Smooth muscle cell of the umbilical artery (primary cell): ENCODE results near the gene MMP19. TPM values are rescaled to one million over a fixed set of nuclear protein-coding genes. Genes with fewer than 3 reads are reported as not detected.

Experiments used
- total RNA-seq: library from RNA; depleted of rRNA; stranded (reverse); fragments of >200 nt; gene quantifications from 2 replicates; pipeline ENCODE4 v1.2.3, GENCODE V29; 2014

MMP19 gene, protein sequence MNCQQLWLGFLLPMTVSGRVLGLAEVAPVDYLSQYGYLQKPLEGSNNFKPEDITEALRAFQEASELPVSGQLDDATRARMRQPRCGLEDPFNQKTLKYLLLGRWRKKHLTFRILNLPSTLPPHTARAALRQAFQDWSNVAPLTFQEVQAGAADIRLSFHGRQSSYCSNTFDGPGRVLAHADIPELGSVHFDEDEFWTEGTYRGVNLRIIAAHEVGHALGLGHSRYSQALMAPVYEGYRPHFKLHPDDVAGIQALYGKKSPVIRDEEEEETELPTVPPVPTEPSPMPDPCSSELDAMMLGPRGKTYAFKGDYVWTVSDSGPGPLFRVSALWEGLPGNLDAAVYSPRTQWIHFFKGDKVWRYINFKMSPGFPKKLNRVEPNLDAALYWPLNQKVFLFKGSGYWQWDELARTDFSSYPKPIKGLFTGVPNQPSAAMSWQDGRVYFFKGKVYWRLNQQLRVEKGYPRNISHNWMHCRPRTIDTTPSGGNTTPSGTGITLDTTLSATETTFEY
- total RNA-seq: 5.6 and 7.4 TPM in 2 replicates

DNA sequence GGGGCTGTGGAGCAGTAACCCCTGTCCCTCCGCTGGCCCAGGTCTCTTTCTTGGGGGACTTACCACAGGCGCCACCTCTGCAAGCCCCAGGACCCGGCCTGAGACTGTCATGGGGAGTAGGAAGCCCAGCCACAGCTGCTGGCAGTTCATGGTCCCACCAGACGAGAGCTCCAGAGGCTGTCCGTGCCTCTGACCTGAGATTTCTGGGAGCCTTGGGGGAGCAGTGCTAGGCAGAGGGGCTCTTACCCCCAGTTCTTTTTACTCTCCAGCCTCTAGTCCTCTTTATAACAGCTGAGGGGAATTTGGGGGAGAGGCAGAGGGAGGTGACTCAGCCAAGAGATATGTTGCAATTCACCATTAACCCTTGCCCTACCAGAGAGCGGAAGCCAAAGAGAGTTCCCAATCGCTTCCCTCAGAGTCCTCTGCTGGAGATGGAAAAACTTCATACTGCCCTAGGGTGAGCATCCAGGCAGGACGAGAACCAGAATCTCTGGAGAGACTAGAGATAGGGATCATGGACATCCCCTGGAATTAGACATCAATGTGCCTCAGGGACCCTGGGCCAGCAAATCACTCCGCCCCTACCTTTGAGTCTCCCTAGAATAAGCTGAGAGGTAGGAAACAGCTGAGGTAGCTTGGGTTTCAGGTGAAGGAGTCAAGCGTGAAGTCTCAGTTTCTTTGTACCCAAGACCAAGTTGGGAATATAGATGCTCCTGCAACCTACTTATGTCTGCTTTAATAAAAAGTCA is at the start of gene MMP19:
TSS of gene MMP19 (minus strand) at position 256 of the 749 bp plus-strand sequence. CDS start at position 150, 106 bp downstream.

DNA sequence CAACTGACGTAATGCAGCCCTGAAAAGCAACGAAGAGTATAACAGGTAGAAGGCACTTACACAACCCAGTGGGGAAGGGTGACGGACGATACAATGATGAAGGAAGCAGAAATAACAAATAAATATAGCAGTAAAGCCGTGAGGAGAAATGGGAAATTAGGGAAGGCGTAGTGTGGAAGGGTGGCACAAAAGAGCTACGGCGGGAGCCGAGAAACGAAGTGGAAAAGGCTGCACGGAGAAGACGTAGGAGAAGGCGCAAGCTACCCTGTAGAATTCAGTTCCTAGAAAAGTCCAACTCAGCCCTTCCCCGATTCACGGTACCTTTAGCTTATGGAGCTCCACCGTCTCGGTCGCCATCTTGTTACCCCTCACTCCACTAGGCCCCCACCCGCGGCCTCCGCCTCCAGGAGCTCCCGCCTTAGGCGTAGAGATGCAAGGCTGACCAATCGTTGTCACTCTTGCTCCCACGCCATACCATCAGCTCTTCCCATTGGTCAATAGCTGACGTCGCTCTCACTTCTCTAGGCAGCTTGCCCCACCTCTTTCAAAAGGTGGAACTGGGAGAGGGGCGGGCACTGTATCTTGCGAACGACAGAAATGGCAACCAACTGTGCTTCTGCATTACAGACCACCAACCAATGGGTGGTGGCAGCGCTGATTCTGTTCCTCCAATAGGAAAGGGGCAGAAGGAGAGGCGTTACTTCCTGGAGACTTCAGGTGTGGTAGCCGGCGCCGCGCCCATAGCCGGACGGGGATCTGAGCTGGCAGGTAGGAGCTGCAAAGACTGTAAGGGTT is 25.2 kb downstream of the MMP19 start, which contains the start of the genes ORMDL2 and SARNP:
TSS of gene ORMDL2 (plus strand) at position 697 of the 795 bp plus-strand sequence. CDS start 959 bp downstream, outside the sequence.
TSS of gene SARNP (minus strand) at position 380 of the 795 bp plus-strand sequence. CDS start at position 357, 23 bp downstream.

Other genes starting within 250 kb of the MMP19 start
- gene OR10P1, start 206.0 kb downstream of the MMP19 start, total RNA-seq: not detected in 2 replicates
- gene ITGA7, start 135.0 kb downstream of the MMP19 start, total RNA-seq: 1.8 and 23.6 TPM in 2 replicates
- gene BLOC1S1, start 126.9 kb downstream of the MMP19 start, total RNA-seq: 51.2 and 82.0 TPM in 2 replicates
- 3.3 and 12.2 TPM in 2 replicates for gene RDH5, start 122.5 kb downstream of the MMP19 start, total RNA-seq
- 1,176 and 2,201 TPM in 2 replicates for gene CD63, start 113.9 kb downstream of the MMP19 start, total RNA-seq
- 4.8 and 14.8 TPM in 2 replicates for gene GDF11, start 99.8 kb downstream of the MMP19 start, total RNA-seq
- gene SARNP, start 25.2 kb downstream of the MMP19 start, total RNA-seq: 56.7 and 69.2 TPM in 2 replicates
- gene ORMDL2, start 24.9 kb downstream of the MMP19 start, total RNA-seq: 16.1 and 19.9 TPM in 2 replicates
- 53.1 and 64.4 TPM in 2 replicates for gene DNAJC14, start 13.3 kb downstream of the MMP19 start, total RNA-seq
- gene PYM1, start 85.0 kb upstream of the MMP19 start, total RNA-seq: 22.5 and 24.1 TPM in 2 replicates
- gene DGKA, start 88.2 kb upstream of the MMP19 start, total RNA-seq: 45.1 and 84.2 TPM in 2 replicates
- gene PMEL, start 123.1 kb upstream of the MMP19 start, total RNA-seq: 1.1 TPM in 1 of 2 replicates, not detected in the other
- 6.2 and 13.4 TPM in 2 replicates for gene CDK2, start 123.9 kb upstream of the MMP19 start, total RNA-seq
- 44.2 and 66.9 TPM in 2 replicates for gene RAB5B, start 131.1 kb upstream of the MMP19 start, total RNA-seq
- 12.5 and 12.9 TPM in 2 replicates for gene SUOX, start 154.3 kb upstream of the MMP19 start, total RNA-seq
- gene IKZF4, start 178.1 kb upstream of the MMP19 start, total RNA-seq: 1.5 and 2.1 TPM in 2 replicates
- 214 and 242 TPM in 2 replicates for gene RPS26, start 199.0 kb upstream of the MMP19 start, total RNA-seq
- under 0.01 and 0.23 TPM in 2 replicates for gene ERBB3, start 237.2 kb upstream of the MMP19 start, total RNA-seq